Osteoblast (primary cell): ENCODE data around the gene DNMT3A. TPM values are rescaled to one million over a fixed set of nuclear protein-coding genes. Genes with fewer than 3 reads are reported as not detected.
A peak's percentile ranks its signal among the peaks of the same experiment; 100 is the strongest.

Source experiments
- DNase-seq: peaks from one replicate; pipeline ENCODE4 v3.0.0; 2011; ENCODE audit warnings: low spot score, mixed read lengths; ENCODE audit not compliant: insufficient read length; ENCODE audit errors: missing footprints
- H2AFZ ChIP-seq: 2 replicates; pipeline ENCODE4 v1.6.0; 2011; ENCODE audit warnings: mild to moderate bottlenecking, low read length
- H3K27ac ChIP-seq: 2 replicates; pipeline ENCODE4 v1.5.1; 2011; ENCODE audit warnings: mild to moderate bottlenecking, low read depth, low read length, moderate library complexity
- H3K27me3 ChIP-seq: 2 replicates; pipeline ENCODE4 v1.6.0; 2012; ENCODE audit warnings: mild to moderate bottlenecking, control low read depth, inconsistent platforms, low read length, moderate library complexity; ENCODE audit not compliant: insufficient read depth
- H3K36me3 ChIP-seq: 2 replicates; pipeline ENCODE4 v1.5.1; 2011; ENCODE audit warnings: mild to moderate bottlenecking, low read length, control low read depth, moderate library complexity; ENCODE audit not compliant: insufficient read depth
- H3K4me1 ChIP-seq: 2 replicates; pipeline ENCODE4 v1.5.1; 2011; ENCODE audit warnings: mild to moderate bottlenecking, low read length, control low read depth, moderate library complexity; ENCODE audit not compliant: insufficient read depth
- H3K4me2 ChIP-seq: 2 replicates; pipeline ENCODE4 v1.6.0; 2011; ENCODE audit warnings: mild to moderate bottlenecking, low read length; ENCODE audit not compliant: insufficient read depth
- H3K4me3 ChIP-seq: fragments of 200-600 bp; sonication (generic); 3 replicates; pipeline ENCODE4 v1.5.1; 2012; ENCODE audit warnings: mild to moderate bottlenecking, low read length, inconsistent platforms; ENCODE audit not compliant: insufficient read depth
- H3K79me2 ChIP-seq: 2 replicates; pipeline ENCODE4 v1.6.0; 2012; ENCODE audit warnings: mild to moderate bottlenecking, low read length, control low read depth, inconsistent platforms; ENCODE audit not compliant: insufficient read depth
- H3K9me3 ChIP-seq: 2 replicates; pipeline ENCODE4 v1.5.1; 2011; ENCODE audit warnings: low read depth, low read length, control low read depth
- H4K20me1 ChIP-seq: 2 replicates; pipeline ENCODE4 v1.6.0; 2012; ENCODE audit warnings: mild to moderate bottlenecking, low read length, control low read depth; ENCODE audit not compliant: insufficient read depth
- CTCF ChIP-seq: IDR thresholded peaks from 2 replicates; pipeline ENCODE4 v1.5.1; 2011; ENCODE audit warnings: mild to moderate bottlenecking, low read depth, low read length, moderate library complexity; ENCODE audit errors: extremely low read depth
- total RNA-seq: library from RNA; depleted of rRNA; stranded (reverse); fragments of >200 nt; gene quantifications from 2 replicates; pipeline ENCODE4 v1.2.3, GENCODE V29; 2012

DNMT3A gene
- total RNA-seq, 1 donor = 18.5 TPM

- Histone ChIP-seq H3K4me3 (no peak overlapping the region), H3K36me3 (no peaks in the 10 kb centered on the region), H3K27ac (no peak overlapping the region), H2AFZ (no peak overlapping the region), H3K4me2 (no peak overlapping the region), H3K27me3 (peaks cover 4% of the 10 kb centered on the region), H3K79me2 (no peaks in the 10 kb centered on the region), H3K9me3 (no peaks in the 10 kb centered on the region), H4K20me1 (no peaks in the 10 kb centered on the region), H3K4me1 (peaks cover 5% of the 10 kb centered on the region)
- peak; percentile 36 for TF ChIP-seq CTCF
- DNase-seq = peak; percentile 79
Observed at GRCh38 chr2:25201265-25201664, 140.5 kb downstream of the DNMT3A start.

GRCh38 chr2:25198576-25198975, 143.1 kb downstream of the DNMT3A start:
- peaks cover 4% of the 10 kb centered on the region for H3K27me3 ChIP-seq
- H3K36me3 ChIP-seq = no peaks in the 10 kb centered on the region
- H3K9me3 ChIP-seq = no peaks in the 10 kb centered on the region
- DNase-seq = no peak
- no peak overlapping the region for H3K27ac ChIP-seq
- no peak overlapping the region for H3K4me2 ChIP-seq
- no peak for TF ChIP-seq CTCF
- no peaks in the 10 kb centered on the region for H4K20me1 ChIP-seq
- H2AFZ ChIP-seq = no peak overlapping the region
- H3K79me2 ChIP-seq = no peaks in the 10 kb centered on the region
- no peak overlapping the region for H3K4me3 ChIP-seq
- H3K4me1 ChIP-seq = peaks cover 5% of the 10 kb centered on the region

GRCh38 chr2:25198209-25198525, 143.6 kb downstream of the DNMT3A start:
- no peaks in the 10 kb centered on the region for H3K9me3 ChIP-seq
- no peaks in the 10 kb centered on the region for H3K79me2 ChIP-seq
- H2AFZ ChIP-seq = peak overlapping the region; percentile 80
- peak overlapping the region; percentile 66 for H3K4me2 ChIP-seq
- no peak for DNase-seq
- peaks cover 5% of the 10 kb centered on the region for H3K4me1 ChIP-seq
- H3K36me3 ChIP-seq = no peaks in the 10 kb centered on the region
- no peak overlapping the region for H3K27ac ChIP-seq
- no peak for TF ChIP-seq CTCF
- H3K27me3 ChIP-seq = peaks cover 4% of the 10 kb centered on the region
- H3K4me3 ChIP-seq = no peak overlapping the region
- H4K20me1 ChIP-seq = no peaks in the 10 kb centered on the region

GRCh38 chr2:25197336-25198208, 144.2 kb downstream of the DNMT3A start:
- no peaks in the 10 kb centered on the region for H3K36me3 ChIP-seq
- peak overlapping the region; percentile 66 for H3K4me2 ChIP-seq
- no peaks in the 10 kb centered on the region for H3K9me3 ChIP-seq
- peak overlapping the region; percentile 80 for H2AFZ ChIP-seq
- no peak overlapping the region for H3K27ac ChIP-seq
- TF ChIP-seq CTCF = no peak
- peak; percentile 89 for DNase-seq
- peaks cover 5% of the 10 kb centered on the region for H3K4me1 ChIP-seq
- peaks cover 4% of the 10 kb centered on the region for H3K27me3 ChIP-seq
- H3K4me3 ChIP-seq = no peak overlapping the region
- no peaks in the 10 kb centered on the region for H4K20me1 ChIP-seq
- no peaks in the 10 kb centered on the region for H3K79me2 ChIP-seq
